Stimulated activated CD8-positive, alpha-beta memory T cell treated with anti-CD3 and anti-CD28 coated beads, Interleukin-12 subunit alpha, Interleukin-12 subunit beta, amount 100 ng/mL, for 4 hours (primary cell): ENCODE data around the gene ACOT11.

Experiments
- DNase-seq: peaks from one replicate; pipeline ENCODE4 v3.0.0-alpha.2; 2020; ENCODE audit warnings: low read depth

Gene ACOT11

GRCh38 chr1:54645806-54646676 is 98.0 kb downstream of the ACOT11 start:
- DNase-seq, result no peak

- no peak for DNase-seq
Observed at GRCh38 chr1:54649130-54649898, 101.3 kb downstream of the ACOT11 start.

- DNase-seq, result no peak
Observed at GRCh38 chr1:54649921-54650320, 101.9 kb downstream of the ACOT11 start.

GRCh38 chr1:54650417-54650816 is 102.4 kb downstream of the ACOT11 start:
- DNase-seq, result no peak

GRCh38 chr1:54651608-54652007 is 103.6 kb downstream of the ACOT11 start:
- no peak for DNase-seq

GRCh38 chr1:54652168-54652567 is 104.1 kb downstream of the ACOT11 start:
- DNase-seq, result no peak

GRCh38 chr1:54653036-54653435 is 105.0 kb downstream of the ACOT11 start:
- no peak for DNase-seq

DNA sequence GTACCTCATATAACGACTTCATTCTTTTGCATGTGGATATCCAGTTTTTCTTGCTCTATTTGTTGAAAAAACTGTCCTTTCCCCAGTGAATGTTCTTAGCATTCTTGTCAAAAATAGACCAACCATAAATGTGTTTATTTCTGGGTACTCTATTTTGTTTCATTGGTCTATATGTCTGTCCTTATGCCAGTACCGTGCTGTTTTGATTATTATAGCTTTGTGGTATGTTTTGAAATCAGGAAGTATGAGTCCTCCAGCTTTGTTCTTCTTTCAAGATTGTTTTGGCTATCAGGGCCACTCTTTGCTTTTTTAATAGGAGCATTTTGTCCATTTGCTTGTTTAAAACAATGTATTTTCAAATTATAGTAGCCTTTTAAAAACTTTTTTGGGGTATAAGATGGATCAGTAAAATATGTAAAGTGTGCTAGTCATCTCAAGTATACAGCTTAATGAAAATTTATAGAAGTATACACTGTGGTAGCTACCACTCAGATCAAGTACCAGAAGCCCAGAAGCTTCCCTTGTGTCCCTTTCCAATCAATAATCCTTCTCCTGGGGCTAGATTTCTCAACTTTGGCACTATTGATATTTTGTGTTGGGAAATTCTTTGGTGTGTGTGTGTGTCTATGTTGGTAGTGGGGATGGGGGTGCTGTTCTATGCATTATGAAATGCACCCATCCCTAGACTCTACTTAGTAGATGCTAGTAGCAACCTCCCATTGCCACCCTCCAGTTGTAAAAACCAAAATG is 110.3 kb downstream of the ACOT11 start:
- DNase-seq, result no peak
